ENCODE results near the gene EXD3.
"Not testable (repeated sequence)": the region's sequence is repeated elsewhere in the genome, so short reads cannot be mapped to it uniquely, and the experiment has no call there.

EXD3 gene

DNA sequence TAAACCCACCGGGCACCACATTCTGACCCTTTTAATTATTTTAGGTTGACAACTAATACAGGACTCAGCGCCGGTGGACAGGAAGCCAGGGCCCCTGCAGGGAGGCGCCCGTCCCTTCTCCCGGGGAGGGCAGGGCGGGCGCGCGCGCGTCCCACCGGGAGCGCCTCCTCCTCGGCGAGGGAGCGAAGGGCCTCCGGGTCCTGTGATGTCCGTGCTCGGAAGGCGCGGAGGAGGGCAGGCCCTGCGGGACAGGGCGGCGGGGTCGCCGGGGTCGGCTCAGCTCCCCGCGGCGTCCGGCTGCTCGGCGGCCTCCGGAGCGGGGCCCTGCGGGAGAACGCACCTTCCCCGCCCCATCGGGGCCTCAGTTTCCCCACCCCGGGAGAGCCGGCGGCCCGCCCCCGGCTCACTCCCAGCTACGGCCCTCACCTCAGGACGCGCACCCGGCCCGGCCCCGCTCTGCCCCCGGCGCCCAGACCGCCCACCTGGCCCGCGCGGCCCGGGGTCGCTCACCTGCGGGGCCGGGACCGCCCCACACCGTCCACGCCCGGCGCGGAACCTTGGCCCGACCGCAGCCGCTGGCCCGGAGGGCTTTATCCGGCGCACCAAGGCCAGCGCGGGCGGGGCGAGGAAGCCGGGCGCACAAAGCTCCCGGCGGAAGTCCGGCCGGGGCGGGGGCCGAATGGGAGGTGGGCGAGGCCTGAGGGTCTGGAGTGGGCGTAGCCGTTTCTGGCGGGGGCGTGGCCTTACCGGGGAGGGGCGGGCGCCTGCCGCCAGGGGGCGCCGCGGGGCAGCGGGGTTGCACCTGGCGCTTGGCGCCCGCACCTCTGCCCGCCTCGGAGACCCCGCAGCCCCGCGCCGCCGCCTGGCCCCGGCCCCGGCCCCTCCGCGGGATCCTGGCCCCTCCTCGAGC is at the start of gene EXD3, which contains the start of gene NOXA1:
EXD3 (minus strand) TSS at position 559 of the 910 bp plus-strand sequence. CDS start 27,805 bp downstream, outside the sequence.
NOXA1 (plus strand) TSS at position 790 of the 910 bp plus-strand sequence. CDS start 137 bp downstream, outside the sequence.
- Histone ChIP-seq H3K4me3 (peak within 1 kb of the TSS; percentile 57 to 100 (median 94)), H3K27ac (peak within 1 kb of the TSS; percentile 42 to 90 (median 84))

DNA sequence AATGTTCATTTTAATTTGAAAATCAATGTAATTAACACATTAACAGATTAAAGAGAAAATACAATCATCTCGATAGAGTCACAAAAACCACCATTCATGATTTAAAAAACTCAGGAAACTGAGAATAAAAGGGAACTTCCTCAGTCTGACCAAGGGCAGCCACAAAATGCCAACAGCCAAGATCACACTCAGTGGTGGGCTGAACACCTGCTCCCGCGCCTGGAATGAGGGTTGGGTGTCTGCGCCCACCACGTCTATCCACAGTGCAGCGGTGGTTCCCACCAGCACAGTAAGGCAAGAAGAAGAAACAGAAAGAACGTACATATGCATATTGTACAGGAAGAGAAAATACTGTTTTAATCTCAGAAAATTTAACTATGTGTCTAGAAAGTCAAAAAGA is 47.8 kb upstream of the EXD3 start:
- H3K4me3 ChIP-seq, result no peak overlapping the region
- H3K27ac ChIP-seq, result no peak overlapping the region

DNA sequence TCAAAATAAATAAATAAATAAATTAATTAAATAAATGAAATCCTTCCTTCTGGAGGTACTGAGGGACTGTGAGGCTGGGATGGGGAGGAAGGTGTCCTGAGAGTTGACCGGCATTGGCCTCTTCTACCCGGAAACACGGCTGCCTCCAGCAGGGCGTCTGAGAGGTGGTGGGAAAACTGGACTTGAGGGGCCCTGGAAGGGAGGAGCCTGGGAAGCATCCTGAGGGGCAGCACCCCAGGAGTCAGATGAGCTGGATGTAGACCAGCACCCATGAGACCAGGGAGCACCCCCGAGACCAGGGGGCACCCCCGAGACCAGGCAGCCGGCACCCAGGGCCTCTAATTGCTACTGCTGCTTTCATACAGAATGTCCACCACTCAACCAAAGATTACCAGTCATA is 44.9 kb upstream of the EXD3 start:
- H3K4me3 ChIP-seq, result no peak overlapping the region
- no peak overlapping the region for H3K27ac ChIP-seq

- H3K4me3 ChIP-seq, result no peak overlapping the region
- H3K27ac ChIP-seq, result no peak overlapping the region
Measured at GRCh38 chr9:137467161-137467581, 44.2 kb upstream of the EXD3 start.

- not testable (repeated sequence) for H3K4me3 ChIP-seq, H3K27ac ChIP-seq
Measured at GRCh38 chr9:137466389-137467085, 43.6 kb upstream of the EXD3 start.

- H3K4me3 ChIP-seq, result no peak overlapping the region
- no peak overlapping the region for H3K27ac ChIP-seq
Measured at GRCh38 chr9:137465720-137466388, 42.9 kb upstream of the EXD3 start.

- H3K4me3 ChIP-seq, result no peak overlapping the region
Measured at GRCh38 chr9:137465000-137465719, 42.2 kb upstream of the EXD3 start.

GRCh38 chr9:137464291-137464999 is 41.5 kb upstream of the EXD3 start:
- no peak overlapping the region for H3K4me3 ChIP-seq
- H3K27ac ChIP-seq, result no peak overlapping the region

More at GRCh38 chr9:137465000-137465719, 42.2 kb upstream of the EXD3 start:
- H3K27ac ChIP-seq, result no peak overlapping the region

DNA sequence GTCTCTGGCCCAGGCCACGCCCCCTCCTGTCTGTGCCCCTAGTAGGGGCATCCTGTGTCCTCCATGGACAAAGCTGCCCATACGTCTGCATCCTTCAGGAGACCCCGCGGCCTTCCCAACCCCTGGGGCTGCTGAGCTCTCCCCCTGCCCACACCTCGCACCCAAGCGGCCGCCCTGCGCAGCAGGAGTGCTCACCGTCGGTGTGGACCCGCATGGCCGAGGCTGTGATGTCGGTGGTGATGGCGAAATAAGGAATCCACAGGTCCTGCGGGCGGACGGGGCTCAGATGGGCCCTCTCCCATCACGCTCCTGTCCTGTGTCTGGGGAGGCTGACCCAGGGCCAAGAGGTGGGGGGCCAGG is 40.9 kb upstream of the EXD3 start:
- Histone ChIP-seq H3K27ac (no peak overlapping the region), H3K4me3 (no peak overlapping the region)

GRCh38 chr9:137462986-137463930 is 40.3 kb upstream of the EXD3 start:
- no peak overlapping the region for H3K4me3 ChIP-seq
- H3K27ac ChIP-seq, result no peak overlapping the region

DNA sequence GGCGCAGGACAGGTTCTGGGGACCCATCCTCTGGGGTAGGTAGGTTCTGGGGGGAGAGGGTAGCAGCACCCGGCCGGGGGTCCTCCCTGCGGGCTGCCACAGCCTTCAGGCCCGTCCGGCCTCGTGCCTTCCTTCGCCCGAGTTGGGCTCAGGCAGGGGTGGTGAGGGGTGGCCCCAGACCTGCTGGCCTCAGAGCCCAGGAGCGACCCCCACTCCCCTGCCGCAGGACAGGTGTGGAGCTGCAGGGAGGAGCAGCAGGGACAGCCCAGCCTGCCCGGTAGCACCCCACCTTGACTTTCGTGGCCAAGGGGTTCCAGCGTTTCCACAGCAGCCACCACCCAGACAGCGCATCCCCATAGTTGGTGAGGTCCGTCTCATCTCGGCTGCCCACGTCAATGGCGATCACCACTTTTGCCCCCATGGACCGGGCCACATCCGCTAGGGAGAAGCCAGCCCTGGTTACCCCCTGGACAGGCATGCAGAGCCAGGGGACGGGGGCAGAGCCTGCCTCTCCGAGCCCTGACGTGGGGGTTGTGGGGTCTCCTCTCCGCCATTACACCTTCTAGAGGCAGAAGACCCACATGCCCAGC is 39.5 kb upstream of the EXD3 start:
- Histone ChIP-seq H3K4me3 (peak overlapping the region in 1 of 7 experiments; percentile 24), H3K27ac (peak overlapping the region in 11 of 21 experiments; percentile 12 to 84 (median 56))

DNA sequence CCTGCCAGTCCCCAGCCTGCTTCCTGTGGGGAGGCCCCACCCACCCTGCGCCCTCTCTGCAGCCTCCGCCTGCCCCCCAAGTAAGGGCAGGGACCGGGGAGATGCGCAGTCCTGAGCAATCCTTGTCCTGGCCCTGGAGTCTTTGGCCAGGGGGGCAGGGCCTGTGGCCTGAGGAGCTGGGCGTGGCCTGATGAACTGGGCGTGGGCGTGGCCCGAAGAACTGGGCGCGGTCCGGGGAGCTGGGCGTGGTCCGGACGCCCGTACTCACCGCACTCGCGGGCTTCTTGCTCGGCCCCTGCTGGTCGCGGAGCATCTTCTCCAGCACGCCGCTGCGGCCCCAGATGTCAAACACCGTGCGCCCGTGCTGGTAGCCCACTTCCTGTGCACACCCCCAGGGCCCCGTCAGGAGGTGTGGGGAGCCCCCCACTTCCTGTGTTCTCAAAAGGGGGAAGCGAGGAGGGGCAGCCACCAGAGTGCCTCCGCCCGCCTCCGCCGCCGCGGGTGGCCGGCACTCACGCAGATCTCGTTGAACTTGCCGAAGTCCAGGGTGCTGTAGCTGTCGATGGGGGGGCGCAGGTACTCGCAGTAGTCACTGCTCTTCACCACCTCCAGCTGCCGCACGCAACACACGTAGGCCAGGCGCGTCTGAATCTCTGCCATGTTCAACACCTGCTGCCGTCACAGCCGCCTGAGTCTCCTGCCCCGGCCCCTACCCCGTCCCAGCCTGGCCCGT is 38.9 kb upstream of the EXD3 start:
- H3K4me3 ChIP-seq, result peak overlapping the region in 1 of 7 experiments; percentile 24
- peak overlapping the region in 11 of 21 experiments; percentile 12 to 84 (median 56) for H3K27ac ChIP-seq

- Histone ChIP-seq H3K27ac (peak overlapping the region in 6 of 21 experiments; percentile 47 to 84 (median 63)), H3K4me3 (peak overlapping the region in 1 of 7 experiments; percentile 24)
Measured at GRCh38 chr9:137461316-137461662, 38.3 kb upstream of the EXD3 start.

- peak overlapping the region in 8 of 21 experiments; percentile 56 to 85 (median 77) for H3K27ac ChIP-seq
- H3K4me3 ChIP-seq, result no peak overlapping the region
Measured at GRCh38 chr9:137460363-137461315, 37.7 kb upstream of the EXD3 start.

DNA sequence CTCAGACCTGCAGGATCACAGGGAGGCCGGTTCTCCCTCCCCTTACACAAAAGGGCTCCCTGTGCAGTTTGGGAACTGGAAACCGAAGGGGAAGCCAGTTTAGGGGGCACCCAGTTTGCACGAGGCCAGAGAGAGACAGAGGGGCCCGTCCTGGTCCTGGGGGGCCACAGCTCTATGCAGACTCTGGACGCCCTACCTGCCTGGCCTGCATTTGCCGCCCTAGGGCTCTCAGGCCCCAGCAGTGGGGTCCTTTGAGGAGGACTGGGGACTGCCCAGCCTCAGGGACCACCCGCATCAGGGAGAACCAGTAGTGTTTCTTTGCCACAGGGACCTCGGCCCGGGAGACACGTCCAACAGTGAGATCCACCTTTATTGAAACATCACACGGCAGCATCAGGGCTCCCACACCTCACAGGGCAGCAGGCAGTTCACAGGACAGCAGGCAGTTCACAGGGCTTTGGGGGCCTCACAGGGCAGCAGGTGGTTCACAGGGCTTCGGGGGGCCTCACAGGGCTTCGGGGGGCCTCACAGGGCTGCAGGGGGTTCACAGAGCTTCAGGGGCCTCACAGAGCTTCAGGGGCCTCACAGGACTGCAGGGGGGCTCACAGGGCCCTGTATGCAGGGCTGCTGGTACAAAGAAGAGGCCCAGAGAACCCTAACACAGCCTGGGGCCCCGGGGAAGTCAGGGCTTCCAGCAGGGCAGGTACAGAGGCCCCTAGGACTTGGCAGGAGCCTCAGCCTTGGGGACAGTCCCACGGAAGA is 36.8 kb upstream of the EXD3 start:
- Histone ChIP-seq H3K27ac (peak overlapping the region in 20 of 21 experiments; percentile 44 to 95 (median 75)), H3K4me3 (peak overlapping the region; percentile 54 to 75 (median 69))

Data from skin epidermis (tissue), 12 donors.